Astrocyte (in vitro differentiated cells and primary cell): Measurements from ENCODE around the gene ITGB1.

Experiments
- CTCF ChIP-seq: IDR thresholded peaks from 2 replicates; pipeline ENCODE4 v1.5.1; 2011; ENCODE audit warnings: low read depth, mild to moderate bottlenecking, inconsistent platforms, low read length, moderate library complexity; ENCODE audit not compliant: insufficient read depth
- EZH2 ChIP-seq: IDR thresholded peaks from 2 replicates; pipeline ENCODE4 v1.6.1; 2012; ENCODE audit warnings: mild to moderate bottlenecking, low read length, inconsistent platforms; ENCODE audit not compliant: insufficient read depth

DNA sequence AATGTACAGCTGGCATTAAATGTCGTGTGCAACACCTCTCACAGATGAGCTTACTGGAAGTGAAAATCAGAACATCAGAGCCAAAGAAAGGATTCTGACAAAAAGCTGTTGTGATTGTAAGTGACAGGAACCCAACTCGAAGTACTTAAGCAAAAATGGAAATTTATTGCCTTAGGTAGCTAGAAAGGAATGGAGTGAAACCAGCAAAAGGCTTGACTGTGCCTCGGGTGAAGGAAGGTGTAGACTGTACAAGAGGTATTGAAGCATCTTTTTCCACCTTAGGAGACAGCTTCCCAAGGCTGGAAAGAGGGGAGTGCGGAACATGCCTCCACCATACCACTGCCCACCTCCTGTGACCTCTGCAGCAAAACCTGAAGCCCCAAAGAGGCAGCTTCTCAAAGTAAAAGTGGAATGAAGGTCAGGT lies 27.3 kb upstream of the ITGB1 start:
- TF ChIP-seq CTCF: no peak
- no peak for TF ChIP-seq EZH2
